SK-N-SH (cell line): ENCODE measurements around the gene TANC1. TPM values are rescaled to one million over a fixed set of nuclear protein-coding genes. Genes with fewer than 3 reads are reported as not detected.

Experiments
- CTCF ChIA-PET: fragments of 300-600, 350-600 bp; formaldehyde crosslinking; extraction: SDS; loops from one replicate; lab custom pipeline; 2021; lab: Yijun Ruan, JAX
- POLR2A ChIA-PET: fragments of 350-600 bp; sonication (Branson Sonifier 250); formaldehyde crosslinking; extraction: SDS; loops from one replicate; lab custom pipeline; 2020; ENCODE audit warnings: antibody characterized with exemption, inconsistent platforms; lab: Yijun Ruan, JAX
- DNase-seq: peaks from one replicate; pipeline ENCODE4 v3.0.0; 2012
- H2AFZ ChIP-seq: fragments of 200-600 bp; sonication (generic); 2 replicates; pipeline ENCODE4 v1.8.1; 2016; ENCODE audit warnings: antibody characterized with exemption, mild to moderate bottlenecking, low read depth
- H3F3A ChIP-seq: fragments of 200-600 bp; sonication (generic); replicated peaks from 2 replicates; pipeline ENCODE3; 2016; ENCODE audit warnings: antibody characterized with exemption, mild to moderate bottlenecking; ENCODE audit not compliant: insufficient read depth
- H3K27ac ChIP-seq, 2 experiments: fragments of 200-500 bp in 1 of 2; fragments of 200-600 bp in 1 of 2; sonication (Bioruptor generic) in 1 of 2; sonication (generic), shearing (Covaris generic) in 1 of 2; 2 replicates each; pipeline versions ENCODE4 v1.5.1 to v1.6.1; 2014 to 2016; ENCODE audit warnings: low read depth in 2 of 2, inconsistent platforms in 1 of 2, low read length in 1 of 2, mild to moderate bottlenecking in 1 of 2, mixed read lengths in 1 of 2
- H3K27me3 ChIP-seq: fragments of 200-600 bp; sonication (generic), shearing (Covaris generic); 2 replicates; pipeline ENCODE4 v1.6.1; 2016; ENCODE audit warnings: mixed run types; ENCODE audit not compliant: insufficient read depth
- H3K36me3 ChIP-seq, 2 experiments: fragments of 200-500 bp in 1 of 2; fragments of 200-600 bp in 1 of 2; sonication (Bioruptor generic) in 1 of 2; sonication (generic) in 1 of 2; replicated peaks in 1 of 2; 2 replicates each; pipeline versions ENCODE3 to v1.5.1; 2014 to 2016; ENCODE audit warnings: low read length in 1 of 2, mild to moderate bottlenecking in 1 of 2; ENCODE audit not compliant: insufficient read depth in 2 of 2, control insufficient read depth in 1 of 2
- H3K4me1 ChIP-seq, 2 experiments: fragments of 200-500 bp in 1 of 2; fragments of 200-600 bp in 1 of 2; sonication (Bioruptor generic) in 1 of 2; sonication (generic), shearing (Covaris generic) in 1 of 2; 2 replicates each; pipeline versions ENCODE4 v1.5.1 to v1.6.1; 2014 to 2016; ENCODE audit warnings: low read depth in 1 of 2, low read length in 1 of 2, mixed run types in 1 of 2; ENCODE audit not compliant: insufficient read depth in 2 of 2, control insufficient read depth in 1 of 2
- H3K4me2 ChIP-seq: fragments of 200-600 bp; sonication (generic), shearing (Covaris generic); 2 replicates; pipeline ENCODE4 v1.6.1; 2017; ENCODE audit warnings: mixed run types
- H3K4me3 ChIP-seq, 2 experiments: fragments of 200-500 bp in 1 of 2; fragments of 200-600 bp in 1 of 2; sonication (Bioruptor generic) in 1 of 2; sonication (generic), shearing (Covaris generic) in 1 of 2; 2 replicates each; pipeline versions ENCODE4 v1.5.1 to v1.8.1; 2014 to 2016; ENCODE audit warnings: low read depth in 2 of 2, inconsistent platforms in 1 of 2, low read length in 1 of 2, mild to moderate bottlenecking in 1 of 2, mixed read lengths in 1 of 2, moderate library complexity in 1 of 2
- H3K79me2 ChIP-seq: fragments of 200-600 bp; sonication (generic); 2 replicates; pipeline ENCODE4 v1.8.1; 2017; ENCODE audit warnings: mild to moderate bottlenecking; ENCODE audit not compliant: insufficient read depth
- H3K9ac ChIP-seq: fragments of 200-600 bp; sonication (generic); 2 replicates; pipeline ENCODE4 v1.6.1; 2017; ENCODE audit warnings: mixed run types
- H3K9me2 ChIP-seq: fragments of 200-600 bp; sonication (generic); 2 replicates; pipeline ENCODE4 v1.6.1; 2017; ENCODE audit warnings: mixed run types
- H3K9me3 ChIP-seq: fragments of 200-600 bp; sonication (generic); 2 replicates; pipeline ENCODE4 v1.6.1; 2017; ENCODE audit warnings: mixed run types, mild to moderate bottlenecking, moderate library complexity
- H4K20me1 ChIP-seq: fragments of 200-600 bp; sonication (generic); 2 replicates; pipeline ENCODE4 v1.6.1; 2017; ENCODE audit warnings: mild to moderate bottlenecking, mixed run types; ENCODE audit not compliant: insufficient read depth
- CTCF ChIP-seq: fragments of 200-600 bp; sonication (generic); IDR thresholded peaks from 2 replicates; pipeline ENCODE4 v1.6.1; 2017; ENCODE audit warnings: antibody characterized with exemption, mild to moderate bottlenecking, moderate library complexity
- EZH2phosphoT487 ChIP-seq: fragments of 200-600 bp; sonication (generic); IDR thresholded peaks from 2 replicates; pipeline ENCODE4 v1.6.1; 2017; ENCODE audit warnings: low read depth, mixed run types, mild to moderate bottlenecking, antibody characterized with exemption, moderate library complexity, borderline replicate concordance
- FOSL2 ChIP-seq: IDR thresholded peaks from 2 replicates; pipeline ENCODE4 v1.4.0; 2012; ENCODE audit warnings: low read depth, mild to moderate bottlenecking, moderate library complexity, borderline replicate concordance
- FOXJ3 ChIP-seq: sonication (generic); formaldehyde crosslinking; IDR thresholded peaks from 2 replicates; pipeline ENCODE4 v1.5.1; 2020; ENCODE audit warnings: mild to moderate bottlenecking, missing genetic modification reagents
- FOXM1 ChIP-seq: IDR thresholded peaks from 2 replicates; pipeline ENCODE4 v1.4.0; 2012; ENCODE audit warnings: low read depth, mild to moderate bottlenecking
- GABPA ChIP-seq: IDR thresholded peaks from 2 replicates; pipeline ENCODE4 v1.4.0; 2012; ENCODE audit warnings: low read depth, mild to moderate bottlenecking
- MAX ChIP-seq: IDR thresholded peaks from 2 replicates; pipeline ENCODE4 v1.4.0; 2012; ENCODE audit warnings: low read depth
- MEF2A ChIP-seq: IDR thresholded peaks from 2 replicates; pipeline ENCODE4 v1.4.0; 2012; ENCODE audit warnings: low read depth, borderline replicate concordance
- MXI1 ChIP-seq: IDR thresholded peaks from 2 replicates; pipeline ENCODE4 v1.6.1; 2012; ENCODE audit warnings: mild to moderate bottlenecking, low read depth, low read length, improper control_type of control experiment
- NFIC ChIP-seq: IDR thresholded peaks from 2 replicates; pipeline ENCODE4 v1.4.0; 2012; ENCODE audit warnings: borderline replicate concordance
- POLR2AphosphoS5 ChIP-seq: IDR thresholded peaks from 2 replicates; pipeline ENCODE4 v1.6.1; 2012; ENCODE audit warnings: low read depth, low read length
- RAD21 ChIP-seq: IDR thresholded peaks from 2 replicates; pipeline ENCODE4 v1.6.1; 2012; ENCODE audit warnings: mild to moderate bottlenecking, low read length
- RCOR1 ChIP-seq: fragments of 150-350 bp; IDR thresholded peaks from 2 replicates; pipeline ENCODE4 v1.6.1; 2017; ENCODE audit warnings: antibody characterized with exemption, low read length
- RXRA ChIP-seq: IDR thresholded peaks from 2 replicates; pipeline ENCODE4 v1.4.0; 2012; ENCODE audit warnings: low read depth, mild to moderate bottlenecking, borderline replicate concordance
- TAF1 ChIP-seq: IDR thresholded peaks from 2 replicates; pipeline ENCODE4 v1.6.1; 2012; ENCODE audit warnings: low read depth, mild to moderate bottlenecking, low read length, moderate library complexity, borderline replicate concordance
- TCF12 ChIP-seq: IDR thresholded peaks from 2 replicates; pipeline ENCODE4 v1.4.0; 2012
- TEAD4 ChIP-seq: IDR thresholded peaks from 2 replicates; pipeline ENCODE4 v1.4.0; 2012; ENCODE audit warnings: mild to moderate bottlenecking, borderline replicate concordance; ENCODE audit not compliant: insufficient read depth
- ZBTB33 ChIP-seq: IDR thresholded peaks from 2 replicates; pipeline ENCODE4 v1.4.0; 2012; ENCODE audit warnings: low read depth, borderline replicate concordance
- WGBS: methylation state at CpG from one replicate; pipeline ENCODE4 v1.1.6; 2017; ENCODE audit warnings: low lambda C conversion rate; 5-methylcytosine and 5-hydroxymethylcytosine counted together
- polyA plus RNA-seq, 3 experiments: library from polyadenylated mRNA; depleted of rRNA; stranded (reverse); fragments of >200 nt; gene quantifications; 2 replicates each; pipeline ENCODE4 v1.2.3, GENCODE V29; 2012
- TF ChIP-seq, protein P1 (sequence below): fragments of 150-350 bp; IDR thresholded peaks from 2 replicates; pipeline ENCODE4 v1.6.1; 2017; ENCODE audit warnings: antibody characterized with exemption, low read length, low read depth, borderline replicate concordance

The TANC1 gene
- polyA plus RNA-seq, 1 of the 3 experiments (the other 2 are of a cell fraction): 19.2 TPM

DNA sequence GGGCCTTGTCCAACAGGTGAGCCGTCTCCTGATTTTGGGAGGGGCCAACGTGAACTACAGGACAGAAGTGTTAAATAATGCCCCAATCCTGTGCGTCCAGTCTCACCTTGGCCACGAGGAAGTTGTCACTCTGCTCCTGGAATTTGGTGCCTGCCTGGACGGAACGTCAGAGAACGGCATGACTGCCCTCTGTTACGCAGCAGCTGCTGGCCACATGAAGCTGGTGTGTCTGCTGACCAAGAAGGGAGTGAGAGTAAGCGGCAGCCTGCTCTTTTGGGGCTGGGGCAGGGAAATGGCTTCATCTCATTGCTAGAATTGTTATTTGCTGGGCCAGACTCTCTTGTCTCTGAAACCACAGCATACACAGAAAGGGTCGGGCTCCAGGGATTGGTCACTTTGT lies 225.8 kb downstream of the TANC1 start:
- ChIA-PET CTCF (no interaction called here), POLR2A (no interaction called here)
- no peak overlapping the region for H3K4me3 ChIP-seq

GRCh38 chr2:159195697-159196096 lies 227.3 kb downstream of the TANC1 start:
- WGBS: 90% methylated on average over 4 of the region's 6 CpGs
- H3K36me3 ChIP-seq: peaks cover 10 to 55% of the 10 kb centered on the region in 2 experiments

More for the DNA sequence above, 225.8 kb downstream of the TANC1 start:
- Histone ChIP-seq H3K9ac (no peak overlapping the region), H3K27me3 (no peaks in the 10 kb centered on the region), H3K4me1 (no peaks in the 10 kb centered on the region; a peak in 1 of 4 replicates), H3K9me3 (no peaks in the 10 kb centered on the region), H3F3A (no peaks in the 10 kb centered on the region), H3K4me2 (no peak overlapping the region), H2AFZ (no peak overlapping the region), H3K36me3 (peaks cover 10 to 54% of the 10 kb centered on the region in 2 experiments), H3K27ac (no peak overlapping the region), H3K79me2 (no peaks in the 10 kb centered on the region), H3K9me2 (no peaks in the 10 kb centered on the region), H4K20me1 (no peaks in the 10 kb centered on the region)
- 92% methylated on average over 10 of the region's 10 CpGs for WGBS
- TF ChIP-seq MEF2A (no peak), TAF1 (no peak), TEAD4 (no peak), EZH2phosphoT487 (no peak), RXRA (no peak), MXI1 (no peak)
- DNase-seq: no peak

More at GRCh38 chr2:159195697-159196096, 227.3 kb downstream of the TANC1 start:
- ChIA-PET POLR2A (no interaction called here), CTCF (no interaction called here)
- no peak overlapping the region for H3K4me3 ChIP-seq
- H3K27me3 ChIP-seq: no peaks in the 10 kb centered on the region
- H4K20me1 ChIP-seq: no peaks in the 10 kb centered on the region
- H3K79me2 ChIP-seq: no peaks in the 10 kb centered on the region
- peaks cover 4 to 6% of the 10 kb centered on the region in 2 experiments; a peak in 3 of 4 replicates for H3K4me1 ChIP-seq
- no peak overlapping the region for H2AFZ ChIP-seq
- no peak overlapping the region for H3K27ac ChIP-seq
- no peaks in the 10 kb centered on the region for H3K9me2 ChIP-seq
- no peak for TF ChIP-seq TCF12
- TF ChIP-seq MXI1: no peak
- no peak for TF ChIP-seq NFIC
- no peak for TF ChIP-seq FOXJ3
- TF ChIP-seq EZH2phosphoT487: no peak
- TF ChIP-seq MAX: no peak
- no peak for TF ChIP-seq GABPA
- TF ChIP-seq POLR2AphosphoS5: no peak
- no peak for TF ChIP-seq RAD21
- TF ChIP-seq, protein P1, sequence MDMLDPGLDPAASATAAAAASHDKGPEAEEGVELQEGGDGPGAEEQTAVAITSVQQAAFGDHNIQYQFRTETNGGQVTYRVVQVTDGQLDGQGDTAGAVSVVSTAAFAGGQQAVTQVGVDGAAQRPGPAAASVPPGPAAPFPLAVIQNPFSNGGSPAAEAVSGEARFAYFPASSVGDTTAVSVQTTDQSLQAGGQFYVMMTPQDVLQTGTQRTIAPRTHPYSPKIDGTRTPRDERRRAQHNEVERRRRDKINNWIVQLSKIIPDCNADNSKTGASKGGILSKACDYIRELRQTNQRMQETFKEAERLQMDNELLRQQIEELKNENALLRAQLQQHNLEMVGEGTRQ: no peak
- no peak for TF ChIP-seq FOSL2
- no peak for TF ChIP-seq FOXM1
- no peak for TF ChIP-seq RCOR1
- no peak for TF ChIP-seq ZBTB33
- no peak for TF ChIP-seq CTCF
- TF ChIP-seq TAF1: no peak
- DNase-seq: no peak
- H3F3A ChIP-seq: no peaks in the 10 kb centered on the region
- H3K4me2 ChIP-seq: no peak overlapping the region
- no peak overlapping the region for H3K9ac ChIP-seq
- no peaks in the 10 kb centered on the region for H3K9me3 ChIP-seq
